Stimulated activated naive CD8-positive, alpha-beta T cell treated with anti-CD3 and anti-CD28 coated beads, Interleukin-15, amount 100 ng/mL, for 72 hours (primary cell): Measurements from ENCODE around the gene KNL1.
"Not testable (repeated sequence)": the region's sequence is repeated elsewhere in the genome, so short reads cannot be mapped to it uniquely, and the experiment has no call there.

Experiments used
- ATAC-seq: fragments of 150-1000 bp; cut with Tn5 transposase; 2 replicates; pipeline ENCODE4 v1.10.0; 2021; ENCODE audit warnings: mild to moderate bottlenecking, moderate library complexity
- DNase-seq, 2 donors: peaks; one replicate each; pipeline ENCODE4 v3.0.0; 2021 to 2022
- H3K27ac Mint-ChIP-seq, 2 donors: one replicate each; pipeline ENCODE4 v1.8.0; 2022; ENCODE audit warnings: mild to moderate bottlenecking in 2 of 2, mixed read lengths in 2 of 2, moderate library complexity in 2 of 2
- H3K27me3 Mint-ChIP-seq: one replicate; pipeline ENCODE4 v1.8.0; 2022; ENCODE audit warnings: mixed read lengths
- H3K4me1 Mint-ChIP-seq: one replicate; pipeline ENCODE4 v1.8.0; 2022; ENCODE audit warnings: mild to moderate bottlenecking, mixed read lengths
- H3K4me3 Mint-ChIP-seq, 2 donors: one replicate each; pipeline ENCODE4 v1.8.0; 2022; ENCODE audit warnings: mild to moderate bottlenecking in 2 of 2, mixed read lengths in 2 of 2, moderate library complexity in 1 of 2
- H3K9me3 Mint-ChIP-seq, 2 donors: one replicate each; pipeline ENCODE4 v1.8.0; 2022; ENCODE audit warnings: mixed read lengths in 2 of 2

Gene KNL1

DNA sequence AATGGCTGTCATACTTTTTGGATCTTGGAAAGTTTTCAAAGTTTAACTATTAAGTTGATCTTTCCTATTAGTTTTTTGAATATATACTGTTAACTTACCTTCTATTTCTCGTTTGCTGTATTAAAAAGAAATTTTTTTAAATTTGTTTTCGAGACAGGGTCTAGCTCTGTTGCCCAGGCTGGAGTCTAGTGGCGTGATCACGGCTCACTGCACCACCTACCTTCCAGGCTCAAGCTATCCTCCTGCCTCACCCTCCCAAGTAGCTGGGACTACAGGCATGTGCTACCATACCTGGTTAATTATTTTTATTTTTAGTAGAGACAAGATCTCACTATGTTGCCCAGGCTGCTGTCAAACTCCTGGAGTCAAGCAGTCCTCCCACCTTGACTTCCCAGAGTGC, 4.6 kb downstream of the KNL1 start:
- H3K27ac Mint-ChIP-seq: no peak overlapping the region
- H3K4me1 Mint-ChIP-seq: peaks cover 9% of the 10 kb centered on the region
- no peak overlapping the region for H3K4me3 Mint-ChIP-seq
- no peak for ATAC-seq
- H3K9me3 Mint-ChIP-seq: no peaks in the 10 kb centered on the region
- DNase-seq: no peak
- H3K27me3 Mint-ChIP-seq: peaks cover 8% of the 10 kb centered on the region

DNA sequence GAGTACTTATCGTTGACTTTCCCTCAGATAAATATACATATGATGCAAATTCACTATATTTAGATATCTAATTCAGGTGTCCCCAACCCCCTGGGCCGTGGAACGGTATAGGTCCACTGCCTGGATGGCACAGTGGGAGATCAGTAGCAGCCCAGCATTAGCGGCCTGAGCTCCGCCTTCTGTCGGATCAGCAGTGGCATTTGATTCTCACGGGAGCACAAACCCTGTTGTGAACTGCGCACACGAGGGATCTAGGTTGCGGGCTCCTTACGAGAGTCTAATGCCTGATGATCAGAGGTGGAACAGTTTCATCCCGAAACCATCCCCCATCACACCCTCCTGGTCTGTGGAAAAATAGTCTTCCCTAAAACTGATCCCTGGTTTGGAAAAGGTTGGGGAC, 6.9 kb downstream of the KNL1 start:
- H3K4me3 Mint-ChIP-seq: no peak overlapping the region
- H3K27me3 Mint-ChIP-seq: no peaks in the 10 kb centered on the region
- no peaks in the 10 kb centered on the region for H3K9me3 Mint-ChIP-seq
- no peak overlapping the region for H3K27ac Mint-ChIP-seq
- no peak for DNase-seq
- H3K4me1 Mint-ChIP-seq: no peaks in the 10 kb centered on the region
- no peak for ATAC-seq

DNA sequence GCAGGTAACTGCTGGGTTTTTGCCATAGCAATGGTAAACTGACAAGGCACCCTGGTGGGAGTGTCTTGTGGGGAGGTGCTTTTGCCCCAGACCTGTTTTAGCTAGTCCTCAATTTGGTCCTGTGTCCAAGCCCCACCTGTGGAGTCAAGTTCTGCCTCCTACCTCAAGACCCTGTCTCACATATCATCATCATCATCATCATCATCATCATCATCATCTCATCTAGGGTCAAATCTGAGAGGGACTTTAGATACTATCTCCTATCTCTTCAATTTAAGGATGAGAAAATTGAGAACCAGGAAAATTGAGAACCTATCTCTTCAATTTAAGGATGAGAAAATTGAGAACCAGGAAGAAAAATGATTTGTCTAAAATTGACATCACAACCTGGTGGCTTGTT, 9.9 kb downstream of the KNL1 start:
- H3K4me3 Mint-ChIP-seq: no peak overlapping the region
- no peak for ATAC-seq
- H3K27ac Mint-ChIP-seq: no peak overlapping the region
- H3K9me3 Mint-ChIP-seq: no peaks in the 10 kb centered on the region
- no peak for DNase-seq
- no peaks in the 10 kb centered on the region for H3K4me1 Mint-ChIP-seq
- H3K27me3 Mint-ChIP-seq: no peaks in the 10 kb centered on the region

DNA sequence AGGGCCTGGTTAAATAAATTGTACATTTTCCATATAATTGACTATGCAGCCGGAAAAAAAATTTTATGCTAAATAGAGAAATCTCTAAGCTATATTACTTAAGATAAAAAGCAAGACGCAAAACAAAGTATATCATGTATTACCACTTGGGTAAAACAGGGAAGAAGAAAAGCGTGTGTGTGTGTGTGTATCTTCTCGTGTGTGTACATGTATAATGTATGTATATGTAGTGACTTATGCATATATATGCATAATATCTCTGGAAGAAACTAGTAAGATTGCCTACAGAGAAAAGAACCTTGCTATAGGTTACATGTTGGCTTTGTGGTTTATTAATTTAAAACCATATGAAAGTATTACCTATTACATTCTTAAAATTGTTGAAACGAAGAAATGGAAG, 19.0 kb downstream of the KNL1 start:
- DNase-seq: no peak
- Mint-ChIP-seq H3K27me3 (no peaks in the 10 kb centered on the region), H3K4me3 (no peak overlapping the region), H3K4me1 (no peaks in the 10 kb centered on the region), H3K27ac (no peak overlapping the region), H3K9me3 (no peaks in the 10 kb centered on the region)
- ATAC-seq: no peak

DNA sequence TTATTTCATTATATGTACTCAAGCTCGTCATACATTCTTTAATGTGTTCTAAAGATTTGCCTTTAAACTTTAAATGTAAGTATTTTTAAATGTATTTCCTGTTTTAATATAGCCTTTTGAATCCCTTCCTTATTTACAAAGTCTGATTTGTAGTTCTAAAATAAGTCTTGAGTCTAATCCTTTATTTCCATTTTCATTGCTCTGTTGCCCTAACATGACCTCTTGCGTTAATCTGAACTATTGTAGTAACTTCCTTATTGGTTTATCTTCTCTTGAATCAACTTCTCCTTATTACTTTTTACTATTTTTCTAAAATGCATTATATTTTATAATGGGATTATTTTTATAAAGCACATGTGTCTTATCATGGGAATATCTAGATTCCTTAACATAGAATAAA, 24.0 kb downstream of the KNL1 start:
- DNase-seq (no peak), ATAC-seq (no peak)
- Mint-ChIP-seq H3K9me3 (no peaks in the 10 kb centered on the region), H3K27me3 (no peaks in the 10 kb centered on the region), H3K4me3 (no peak overlapping the region), H3K27ac (no peak overlapping the region), H3K4me1 (no peaks in the 10 kb centered on the region)

DNA sequence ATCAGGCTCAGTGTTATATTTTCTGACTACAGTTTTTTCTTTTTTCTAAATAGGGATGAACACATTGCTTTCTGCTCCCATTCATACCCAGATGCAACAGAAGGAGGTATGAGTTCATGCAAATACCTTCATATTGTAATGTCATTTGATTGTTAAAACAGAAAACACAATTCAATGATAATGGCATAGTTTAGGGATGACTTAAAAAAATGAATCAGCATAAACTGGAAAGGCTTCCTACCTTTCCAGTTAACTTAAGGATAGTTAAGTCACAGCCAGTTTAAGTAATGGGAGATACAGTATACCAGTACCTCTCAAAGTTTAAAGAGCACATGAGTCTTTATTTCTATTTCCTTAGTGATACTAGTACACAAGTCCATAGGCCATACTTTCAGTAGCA, 24.9 kb downstream of the KNL1 start:
- Mint-ChIP-seq H3K27me3 (no peaks in the 10 kb centered on the region), H3K27ac (no peak overlapping the region), H3K4me3 (no peak overlapping the region), H3K9me3 (no peaks in the 10 kb centered on the region), H3K4me1 (no peaks in the 10 kb centered on the region)
- ATAC-seq (no peak), DNase-seq (no peak)

DNA sequence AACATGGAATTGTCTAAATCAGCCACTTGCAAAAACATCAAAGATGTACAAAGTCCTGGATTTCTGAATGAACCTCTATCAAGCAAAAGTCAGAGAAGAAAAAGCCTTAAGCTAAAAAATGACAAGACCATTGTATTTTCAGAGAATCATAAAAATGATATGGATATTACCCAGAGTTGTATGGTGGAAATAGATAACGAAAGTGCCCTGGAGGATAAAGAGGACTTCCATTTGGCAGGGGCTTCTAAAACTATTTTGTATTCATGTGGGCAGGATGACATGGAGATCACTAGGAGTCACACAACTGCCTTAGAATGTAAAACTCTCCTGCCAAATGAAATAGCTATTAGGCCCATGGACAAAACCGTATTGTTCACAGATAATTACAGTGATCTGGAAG, 29.3 kb downstream of the KNL1 start:
- no peak overlapping the region for H3K4me3 Mint-ChIP-seq
- no peaks in the 10 kb centered on the region for H3K9me3 Mint-ChIP-seq
- no peaks in the 10 kb centered on the region for H3K27me3 Mint-ChIP-seq
- H3K27ac Mint-ChIP-seq: no peak overlapping the region
- no peak for ATAC-seq
- no peaks in the 10 kb centered on the region for H3K4me1 Mint-ChIP-seq
- no peak for DNase-seq

DNA sequence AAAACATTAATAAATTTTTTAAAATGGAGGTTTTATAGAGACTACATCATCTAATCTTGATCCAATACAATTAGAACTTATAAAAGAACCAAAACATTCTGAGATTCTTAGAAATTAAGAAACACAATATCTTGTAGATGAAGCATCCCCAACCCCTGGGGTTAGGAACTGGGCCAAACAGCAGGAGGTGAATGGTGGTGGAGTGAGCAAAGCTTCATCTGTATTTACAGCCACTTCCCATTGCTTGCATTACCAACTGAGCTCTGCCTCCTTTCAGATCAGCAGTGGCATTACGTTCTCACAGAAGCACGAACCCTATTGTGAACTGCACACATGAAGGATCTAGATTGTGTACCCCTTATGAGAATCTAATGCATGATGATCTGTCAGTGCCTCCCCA, 36.3 kb downstream of the KNL1 start:
- Mint-ChIP-seq H3K9me3 (no peaks in the 10 kb centered on the region), H3K27ac (no peak overlapping the region), H3K27me3 (no peaks in the 10 kb centered on the region), H3K4me3 (no peak overlapping the region), H3K4me1 (no peaks in the 10 kb centered on the region)
- ATAC-seq (no peak), DNase-seq (no peak)

DNA sequence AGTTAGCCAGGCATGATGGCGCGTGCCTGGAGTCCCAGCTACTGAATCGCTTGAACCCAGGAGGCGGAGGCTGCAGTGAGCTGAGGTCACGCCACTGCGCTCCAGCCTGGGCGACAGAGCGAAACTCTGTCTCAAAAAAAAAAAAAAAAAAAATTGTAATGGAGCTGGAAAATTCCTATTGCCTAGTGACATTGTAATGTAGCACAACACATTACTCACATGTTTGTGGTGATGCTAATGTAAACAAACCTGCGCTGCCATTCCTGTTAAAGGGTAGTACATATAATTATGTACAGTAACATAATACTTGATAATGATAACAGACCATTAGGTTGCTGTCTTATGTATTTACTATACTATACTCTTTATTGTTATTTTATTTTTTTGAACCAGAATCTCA, 39.1 kb downstream of the KNL1 start:
- DNase-seq (no peak), ATAC-seq (no peak)
- Mint-ChIP-seq H3K9me3 (no peaks in the 10 kb centered on the region), H3K27ac (no peak overlapping the region), H3K27me3 (no peaks in the 10 kb centered on the region), H3K4me1 (no peaks in the 10 kb centered on the region), H3K4me3 (no peak overlapping the region)

DNA sequence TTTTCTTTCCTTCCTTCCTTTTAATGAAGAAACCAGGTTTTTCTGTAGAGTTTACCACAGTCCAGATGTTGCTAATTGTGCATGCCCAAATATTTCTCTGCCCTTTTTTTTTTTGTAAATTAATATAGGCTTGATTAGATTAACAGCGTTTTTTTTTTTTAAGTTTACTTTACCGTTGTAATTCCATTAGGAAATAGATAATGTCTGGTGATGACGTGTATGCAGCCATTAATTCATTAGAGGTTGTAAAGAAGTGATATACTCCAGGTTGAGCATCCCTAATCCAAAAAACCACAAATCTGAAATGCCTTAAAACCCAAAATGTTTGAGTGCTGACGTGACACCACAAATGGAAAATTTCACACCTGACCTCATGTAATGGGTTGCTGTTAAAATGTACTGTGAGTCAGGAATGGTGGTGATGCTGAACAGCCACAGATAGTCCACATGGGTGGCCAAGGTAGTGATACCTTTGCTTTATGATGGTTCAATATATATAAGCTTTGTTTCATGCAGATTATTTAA, 43.2 kb downstream of the KNL1 start:
- Mint-ChIP-seq H3K4me1 (no peaks in the 10 kb centered on the region), H3K4me3 (no peak overlapping the region), H3K27me3 (no peaks in the 10 kb centered on the region), H3K27ac (no peak overlapping the region), H3K9me3 (no peaks in the 10 kb centered on the region)
- ATAC-seq (no peak), DNase-seq (no peak)

DNA sequence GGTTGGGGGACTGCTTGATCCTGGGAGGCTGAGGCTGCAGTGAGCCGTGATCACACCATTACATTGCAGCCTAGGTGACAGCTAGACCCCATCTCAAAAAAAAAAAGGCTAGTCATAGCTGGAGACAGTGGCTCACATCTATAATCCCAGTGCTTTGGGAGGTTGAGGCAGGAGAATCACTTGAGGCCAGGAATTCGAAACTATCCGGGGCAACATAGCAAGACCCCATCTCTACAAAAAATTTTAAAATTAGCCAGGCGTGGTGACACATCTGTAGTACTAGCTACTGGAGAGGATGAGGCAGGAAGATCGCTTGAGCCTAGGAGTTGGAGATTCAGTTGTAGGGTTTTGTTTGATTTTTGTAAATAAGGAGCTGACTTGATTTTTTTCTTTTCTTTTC, 45.6 kb downstream of the KNL1 start:
- no peaks in the 10 kb centered on the region for H3K9me3 Mint-ChIP-seq
- H3K27ac Mint-ChIP-seq: no peak overlapping the region
- H3K4me1 Mint-ChIP-seq: no peaks in the 10 kb centered on the region
- no peaks in the 10 kb centered on the region for H3K27me3 Mint-ChIP-seq
- no peak overlapping the region for H3K4me3 Mint-ChIP-seq
- ATAC-seq (no peak), DNase-seq (no peak)

DNA sequence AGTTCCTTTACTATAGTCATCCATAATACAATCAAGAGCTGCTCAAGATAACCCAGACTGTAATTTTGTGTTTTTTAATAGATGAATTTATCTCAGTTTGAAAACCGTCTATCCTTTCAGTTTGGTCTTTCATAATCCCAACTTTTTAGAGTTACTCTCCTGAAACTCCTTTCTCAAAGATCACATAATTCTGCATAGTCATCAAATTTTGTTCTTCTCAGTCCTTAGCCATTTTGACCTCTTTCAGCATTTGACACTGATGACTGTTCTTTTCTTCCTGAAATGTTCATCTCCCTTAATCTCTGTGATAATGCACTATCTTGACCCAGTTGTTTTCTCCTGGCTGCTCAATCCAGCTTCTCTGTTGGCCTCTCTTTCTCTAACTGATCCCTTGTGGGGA, 53.5 kb downstream of the KNL1 start:
- no peak for ATAC-seq
- Mint-ChIP-seq H3K4me1 (peaks cover 5% of the 10 kb centered on the region), H3K4me3 (no peak overlapping the region), H3K9me3 (no peaks in the 10 kb centered on the region), H3K27ac (no peak overlapping the region), H3K27me3 (no peaks in the 10 kb centered on the region)
- no peak for DNase-seq

DNA sequence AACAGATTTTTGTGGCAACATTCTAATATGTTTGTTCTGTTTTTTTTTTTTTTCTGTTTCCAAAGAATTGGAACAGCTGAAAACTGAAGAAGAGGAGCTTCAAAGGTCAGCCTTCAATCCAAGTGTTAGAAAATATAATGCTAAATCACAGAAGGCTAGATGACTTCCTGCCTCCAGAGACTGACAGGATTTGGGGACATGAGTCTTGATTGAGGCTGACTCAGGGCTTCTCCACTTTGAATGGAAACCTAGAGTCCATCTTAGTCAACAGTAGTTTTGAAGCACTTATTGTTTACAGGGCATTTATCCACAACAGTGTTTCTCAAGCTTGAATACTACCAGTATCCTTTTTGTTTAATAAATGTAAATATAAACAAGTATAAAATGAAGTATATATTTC, 56.4 kb downstream of the KNL1 start:
- no peak for ATAC-seq
- Mint-ChIP-seq H3K27me3 (no peaks in the 10 kb centered on the region), H3K4me3 (no peak overlapping the region), H3K27ac (peak overlapping the region in 1 of 2 donors; percentile 75), H3K4me1 (peaks cover 5% of the 10 kb centered on the region), H3K9me3 (no peaks in the 10 kb centered on the region)
- DNase-seq: no peak

DNA sequence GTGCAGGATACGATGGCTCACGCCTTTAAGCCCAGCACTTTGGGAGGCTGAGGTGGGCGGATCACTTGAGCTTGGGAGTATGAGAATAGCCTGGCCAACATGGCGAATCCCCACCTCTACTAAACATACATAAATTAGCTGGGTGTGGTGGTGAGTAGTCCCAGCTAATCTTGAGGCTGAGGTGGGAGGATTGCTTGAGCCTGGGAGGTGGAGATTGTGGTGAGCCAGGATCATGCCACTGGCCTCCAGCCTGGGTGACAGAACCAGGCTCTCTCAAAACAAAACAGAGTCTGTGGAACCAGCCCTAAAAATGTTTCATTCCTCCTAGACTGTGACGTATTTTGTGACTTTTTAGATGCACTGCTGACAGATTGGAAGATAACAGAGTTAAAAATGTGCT, 66.6 kb downstream of the KNL1 start:
- ATAC-seq (no peak), DNase-seq (no peak)
- Mint-ChIP-seq H3K4me3 (no peak overlapping the region), H3K27ac (no peak overlapping the region), H3K4me1 (no peaks in the 10 kb centered on the region), H3K27me3 (no peaks in the 10 kb centered on the region), H3K9me3 (no peaks in the 10 kb centered on the region)

DNA sequence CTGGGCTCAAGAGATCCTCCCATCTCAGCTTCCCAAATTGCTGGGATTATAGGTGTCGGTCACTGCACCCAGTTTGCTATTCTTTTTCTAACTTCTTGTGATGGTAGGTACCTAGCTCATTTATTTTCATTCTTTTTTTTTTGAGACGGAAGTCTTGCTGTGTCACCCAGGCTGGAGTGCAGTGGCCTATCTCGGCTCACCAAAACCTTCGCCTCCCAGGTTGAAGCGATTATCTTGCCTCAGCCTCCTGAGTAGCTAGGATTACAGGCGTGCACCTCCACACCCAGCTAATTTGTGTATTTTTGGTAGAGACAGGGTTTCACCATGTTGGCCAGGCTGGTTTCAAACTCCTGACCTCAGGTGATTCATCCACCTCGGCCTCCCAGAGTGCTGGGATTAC, 70.9 kb downstream of the KNL1 start:
- Mint-ChIP-seq H3K4me3 (no peak overlapping the region), H3K27ac (no peak overlapping the region), H3K9me3 (no peaks in the 10 kb centered on the region), H3K27me3 (no peaks in the 10 kb centered on the region), H3K4me1 (no peaks in the 10 kb centered on the region)
- ATAC-seq (no peak), DNase-seq (no peak)

DNA sequence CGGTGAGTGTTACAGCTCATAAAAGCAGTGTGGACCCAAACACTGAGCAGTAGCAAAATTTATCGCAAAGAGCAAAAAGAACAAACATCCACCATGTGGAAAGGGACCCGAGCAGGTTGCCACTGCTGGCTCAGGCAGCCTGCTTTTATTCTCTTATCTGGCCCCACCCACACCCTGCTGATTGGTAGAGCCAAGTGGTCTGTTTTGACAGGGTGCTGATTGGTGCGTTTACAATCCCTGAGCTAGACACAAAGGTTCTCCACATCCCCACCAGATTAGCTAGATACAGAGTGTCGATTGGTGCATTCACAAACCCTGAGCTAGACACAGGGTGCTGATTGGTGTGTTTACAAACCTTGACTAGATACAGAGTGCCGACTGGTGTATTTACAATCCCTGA, 82.2 kb downstream of the KNL1 start:
- not testable (repeated sequence) for H3K4me1 Mint-ChIP-seq, H3K27me3 Mint-ChIP-seq, DNase-seq, ATAC-seq, H3K9me3 Mint-ChIP-seq, H3K27ac Mint-ChIP-seq, H3K4me3 Mint-ChIP-seq

DNA sequence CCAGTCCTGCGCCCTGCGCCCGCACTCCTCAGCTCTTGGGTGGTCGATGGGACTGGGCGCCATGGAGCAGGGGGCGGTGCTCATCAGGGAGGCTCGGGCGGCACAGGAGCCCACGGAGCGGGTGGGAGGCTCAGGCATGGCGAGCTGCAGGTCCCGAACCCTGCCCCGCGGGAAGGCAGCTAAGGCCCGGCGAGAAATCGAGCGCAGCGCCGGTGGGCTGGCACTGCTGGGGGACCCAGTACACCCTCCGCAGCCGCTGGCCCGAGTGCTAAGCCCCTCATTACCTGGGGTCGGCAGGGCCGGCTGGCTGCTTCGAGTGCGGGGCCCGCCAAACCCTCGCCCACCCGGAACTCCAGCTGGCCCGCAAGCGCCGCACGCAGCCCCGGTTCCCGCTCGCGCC, 82.9 kb downstream of the KNL1 start:
- H3K27ac Mint-ChIP-seq, H3K27me3 Mint-ChIP-seq, H3K4me1 Mint-ChIP-seq, H3K9me3 Mint-ChIP-seq, H3K4me3 Mint-ChIP-seq, DNase-seq, ATAC-seq: not testable (repeated sequence)

DNA sequence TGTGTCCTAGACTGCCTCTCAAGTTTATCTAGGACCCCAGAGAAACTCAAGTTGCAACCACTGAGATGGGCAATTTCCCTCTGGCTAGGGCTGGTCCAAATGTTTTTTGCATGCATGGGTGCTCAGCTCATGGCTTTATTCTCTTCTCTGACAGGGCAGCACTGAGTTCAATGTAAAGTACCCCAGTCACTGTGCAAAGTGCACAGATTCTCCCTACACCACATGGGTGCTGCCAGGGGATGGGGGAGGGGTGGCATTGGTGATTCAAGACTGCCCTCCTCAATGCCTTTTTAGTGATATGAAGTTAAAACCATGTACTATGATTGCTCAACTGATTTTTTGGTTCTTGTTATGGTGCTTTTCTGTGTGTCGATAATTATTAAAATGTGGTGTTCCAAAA, 86.1 kb downstream of the KNL1 start:
- ATAC-seq (no peak), DNase-seq (no peak)
- Mint-ChIP-seq H3K4me1 (peaks cover 7% of the 10 kb centered on the region), H3K27ac (no peak overlapping the region), H3K9me3 (no peaks in the 10 kb centered on the region), H3K4me3 (no peak overlapping the region), H3K27me3 (no peaks in the 10 kb centered on the region)
